D721Med (cell line): Measurements from ENCODE around the gene KCNIP4.

Source experiments
- DNase-seq: peaks from one replicate; pipeline ENCODE4 v3.0.0; 2011; ENCODE audit warnings: low spot score; ENCODE audit not compliant: insufficient read length
- FAIRE-seq: peaks from 2 replicates; lab custom pipeline; 2011; peaks lifted over from hg19 to GRCh38; lab: Jason Lieb, UNC
- CTCF ChIP-seq: IDR thresholded peaks from 2 replicates; pipeline ENCODE4 v1.5.1; 2012; ENCODE audit warnings: mild to moderate bottlenecking, control low read depth; ENCODE audit not compliant: insufficient read depth; ENCODE audit errors: missing control alignments

The KCNIP4 gene

GRCh38 chr4:21011106-21011505 is 937.5 kb downstream of the KCNIP4 start:
- no peak for TF ChIP-seq CTCF
- FAIRE-seq, result no peak
- no peak for DNase-seq

- no peak for FAIRE-seq
- no peak for TF ChIP-seq CTCF
- no peak for DNase-seq
Measured at GRCh38 chr4:21009956-21010355, 938.6 kb downstream of the KCNIP4 start.

GRCh38 chr4:21005647-21006046 is 942.9 kb downstream of the KCNIP4 start:
- TF ChIP-seq CTCF, result no peak
- FAIRE-seq, result no peak
- DNase-seq, result no peak

- no peak for DNase-seq
- TF ChIP-seq CTCF, result no peak
- FAIRE-seq, result no peak
Measured at GRCh38 chr4:21002976-21003375, 945.6 kb downstream of the KCNIP4 start.

- DNase-seq, result no peak
- no peak for TF ChIP-seq CTCF
- FAIRE-seq, result no peak
Measured at GRCh38 chr4:21002286-21002685, 946.3 kb downstream of the KCNIP4 start.

GRCh38 chr4:21001490-21001889 is 947.1 kb downstream of the KCNIP4 start:
- no peak for FAIRE-seq

GRCh38 chr4:20997886-20998285 is 950.7 kb downstream of the KCNIP4 start:
- DNase-seq, result no peak
- no peak for TF ChIP-seq CTCF
- no peak for FAIRE-seq

More at GRCh38 chr4:21001490-21001889, 947.1 kb downstream of the KCNIP4 start:
- no peak for DNase-seq
- no peak for TF ChIP-seq CTCF
